ACHN (cell line): ENCODE results near the gene ELF2.
"Not testable (repeated sequence)": the region's sequence is repeated elsewhere in the genome, so short reads cannot be mapped to it uniquely, and the experiment has no call there.

ENCODE experiments used
- DNase-seq: peaks from one replicate; pipeline ENCODE4 v3.0.0-alpha.2; 2015
- in situ Hi-C: cut with HindIII; loops from 2 replicates; pipeline ENCODE4 v1.10.0; 2017; ENCODE audit warnings: low sequenced_read_pairs, low pct_ligation_motif_present, low pct_unique_long_range_greater_than_20kb

Gene ELF2

DNA sequence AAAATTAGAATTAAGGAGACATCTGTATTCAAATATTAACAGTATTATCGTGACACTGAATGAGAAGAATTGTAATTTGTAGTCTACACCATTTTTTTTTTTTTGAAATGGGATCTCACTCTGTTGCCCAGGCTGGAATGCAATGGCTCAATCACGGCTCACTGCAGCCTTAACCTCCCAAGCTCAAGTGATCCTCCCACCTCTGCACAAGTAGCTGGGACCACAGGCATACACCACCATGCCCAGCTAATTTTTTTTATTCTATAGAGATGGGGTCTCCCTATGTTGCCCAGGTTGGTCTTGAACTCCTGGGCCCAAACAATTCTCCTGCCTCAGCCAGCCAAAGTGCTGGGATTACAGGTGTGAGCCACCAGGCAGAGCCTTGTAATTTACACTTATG is 24.8 kb downstream of the ELF2 start:
- in situ Hi-C loops: no loop called here
- DNase-seq: no peak

DNA sequence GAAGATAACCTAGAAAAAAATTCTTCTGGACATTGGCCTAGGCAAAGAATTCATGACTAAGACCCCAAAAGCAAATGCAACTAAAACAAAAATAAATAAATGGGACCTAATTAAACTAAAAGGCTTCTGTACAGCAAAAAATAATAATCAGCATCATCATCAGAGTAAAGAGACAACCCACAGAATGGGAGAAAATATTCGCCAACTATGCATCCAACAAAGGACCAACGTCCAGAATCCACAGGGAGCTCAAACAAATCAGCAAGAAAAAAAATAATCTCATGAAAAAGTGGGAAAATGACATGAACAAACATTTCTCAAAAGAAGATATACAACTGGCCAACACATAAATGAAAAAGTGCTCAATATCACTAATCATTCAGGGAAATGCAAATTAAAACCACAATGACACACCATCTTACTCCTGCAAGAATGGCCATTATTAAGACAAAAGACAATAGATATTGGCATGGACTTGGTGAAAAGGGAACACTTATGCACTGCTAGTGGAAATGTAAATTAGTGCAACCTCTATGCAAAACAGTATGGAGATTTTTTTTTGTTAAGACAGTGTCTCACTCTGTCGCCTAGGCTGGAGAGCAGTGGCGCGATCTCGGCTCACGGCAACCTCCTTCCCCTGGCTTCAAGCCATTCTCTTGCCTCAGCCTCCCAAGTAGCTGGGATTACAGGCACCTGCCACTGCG is 29.9 kb downstream of the ELF2 start:
- no peak for DNase-seq
- in situ Hi-C loops: no loop called here

DNA sequence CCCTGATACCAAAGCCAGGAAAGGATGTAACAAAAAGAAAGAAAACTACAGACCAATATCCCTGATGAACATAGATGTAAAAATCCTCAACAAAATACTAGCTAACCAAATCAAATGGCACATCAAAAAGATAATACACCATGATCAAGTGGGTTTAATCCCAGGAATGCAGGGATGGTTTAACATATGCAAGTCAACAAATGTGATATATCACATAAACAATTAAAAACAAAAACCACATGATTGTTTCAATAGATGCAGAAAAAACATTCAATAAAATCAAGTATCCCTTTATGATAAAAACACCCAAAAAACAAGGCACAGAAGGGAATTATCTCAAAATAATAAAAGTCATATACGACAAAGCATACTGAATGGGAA is 31.5 kb downstream of the ELF2 start:
- no peak for DNase-seq
- in situ Hi-C loops: no loop called here

DNA sequence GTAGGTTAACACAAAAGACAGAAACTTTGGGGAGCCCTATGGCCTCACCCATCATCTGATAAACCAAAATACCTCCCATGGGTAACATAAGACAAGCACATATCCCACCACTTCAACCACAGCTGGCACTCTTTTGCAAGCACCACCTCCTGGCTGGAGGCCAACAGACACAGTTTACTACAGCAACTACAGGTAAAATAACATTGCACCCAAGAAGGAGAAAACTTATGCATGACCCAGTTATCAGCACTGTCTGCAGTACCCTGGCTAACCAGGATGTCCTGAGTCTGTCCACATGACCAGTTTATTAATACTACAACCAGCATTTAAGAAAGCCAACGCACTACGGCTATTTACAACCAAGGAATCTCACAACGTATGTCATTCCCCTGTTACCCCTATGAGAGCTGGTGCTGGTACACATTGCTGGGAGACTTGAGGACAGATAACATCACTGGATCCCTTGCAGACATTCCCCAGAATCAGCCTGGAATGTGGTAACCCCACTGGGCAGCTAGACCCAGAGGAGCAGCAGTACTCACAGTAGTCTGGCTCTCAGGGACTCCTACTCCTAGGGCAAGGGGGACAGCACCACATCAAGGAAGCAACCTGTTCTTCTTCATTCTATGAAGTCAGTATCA is 32.0 kb downstream of the ELF2 start:
- in situ Hi-C loops: no loop called here
- no peak for DNase-seq

DNA sequence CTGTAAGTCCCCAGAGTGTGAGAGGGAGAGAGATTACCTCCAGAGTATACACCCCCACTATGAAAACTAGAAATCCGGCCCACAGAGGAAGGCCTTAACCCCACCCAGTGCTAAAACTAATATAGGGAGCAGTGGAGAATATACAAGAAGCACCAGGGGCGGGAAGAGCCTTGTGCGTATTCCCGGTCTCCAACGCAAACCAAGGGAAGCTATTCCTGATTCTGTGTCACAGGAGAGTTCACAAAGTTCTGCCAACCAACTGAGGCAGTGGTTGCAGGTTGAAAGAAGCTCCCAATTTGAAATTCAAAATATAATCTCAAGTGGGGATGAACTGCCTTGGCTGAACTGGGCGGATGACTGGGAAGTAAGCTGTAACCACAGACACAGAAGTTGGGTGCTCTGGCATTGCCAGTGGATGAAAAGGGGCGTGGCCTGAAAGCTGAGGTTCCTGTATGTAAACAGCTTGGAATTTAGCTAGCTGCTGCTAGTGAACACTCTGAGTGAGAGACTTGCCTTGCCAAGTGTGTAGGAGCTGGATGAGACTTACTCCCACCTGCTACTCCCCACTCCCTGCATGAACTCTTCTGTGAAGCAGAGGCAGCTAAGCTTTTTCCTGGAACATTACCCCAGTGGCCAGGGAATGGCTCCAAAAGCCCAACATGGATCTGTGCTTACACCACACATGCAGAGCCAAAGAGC is 32.7 kb downstream of the ELF2 start:
- in situ Hi-C loops: no loop called here
- no peak for DNase-seq

DNA sequence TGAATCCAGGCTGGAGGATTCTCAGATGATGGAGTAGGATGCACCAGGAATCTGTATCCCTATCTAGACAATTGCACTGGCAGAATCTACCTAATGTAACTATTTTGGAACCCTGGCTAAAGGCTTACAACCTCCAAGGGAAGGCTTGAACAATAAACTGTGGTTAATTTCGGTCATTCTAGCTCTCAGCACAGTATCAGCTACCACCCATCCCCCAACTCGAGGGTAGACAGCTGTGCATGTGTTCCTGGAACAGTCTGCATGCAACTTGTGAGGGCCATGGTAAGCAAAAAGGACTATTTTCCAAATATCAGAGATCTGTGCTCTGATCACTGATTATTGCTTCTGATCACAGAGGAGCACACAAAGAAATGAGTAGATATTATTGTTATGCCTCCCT is 34.0 kb downstream of the ELF2 start:
- in situ Hi-C loops: no loop called here
- no peak for DNase-seq

DNA sequence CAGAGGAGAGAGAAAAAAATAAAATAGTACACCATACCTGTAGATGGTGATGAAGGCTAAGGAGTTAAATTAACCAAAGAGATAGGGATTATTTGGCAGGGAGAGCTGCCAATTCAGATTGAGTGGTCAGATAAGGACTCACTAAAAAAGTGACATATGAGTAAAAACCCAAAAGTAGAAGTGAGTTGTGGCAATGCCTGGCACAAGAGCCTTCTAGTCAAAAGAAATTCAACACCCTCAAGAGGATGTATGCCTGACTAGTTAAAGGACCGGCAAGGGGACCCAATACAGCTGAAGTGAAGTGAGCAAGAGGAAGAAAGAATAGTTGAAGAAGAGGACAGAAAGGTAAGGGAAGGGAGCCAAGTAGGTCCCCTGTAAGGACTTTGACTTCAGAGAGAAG is 34.9 kb downstream of the ELF2 start:
- no peak for DNase-seq
- in situ Hi-C loops: no loop called here

DNA sequence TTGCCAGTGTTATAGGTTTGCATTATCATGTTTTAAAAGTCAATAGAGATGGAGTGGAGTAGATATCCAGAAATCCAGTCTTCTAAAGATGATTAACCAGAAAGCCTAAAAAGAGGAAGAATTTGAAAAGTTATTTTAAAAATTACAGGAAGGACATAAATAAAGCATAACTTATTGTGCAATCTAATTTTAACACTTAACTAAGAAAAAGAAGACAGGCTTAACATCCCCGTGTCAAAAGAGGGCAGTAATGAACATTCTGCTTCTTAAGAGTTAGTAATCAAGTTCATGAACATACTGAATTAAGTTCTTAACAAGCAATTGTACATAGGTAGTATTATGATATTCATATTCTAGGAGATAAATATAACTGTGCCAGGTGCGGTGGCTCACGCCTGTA is 39.3 kb downstream of the ELF2 start:
- in situ Hi-C loops: no loop called here
- no peak for DNase-seq

DNA sequence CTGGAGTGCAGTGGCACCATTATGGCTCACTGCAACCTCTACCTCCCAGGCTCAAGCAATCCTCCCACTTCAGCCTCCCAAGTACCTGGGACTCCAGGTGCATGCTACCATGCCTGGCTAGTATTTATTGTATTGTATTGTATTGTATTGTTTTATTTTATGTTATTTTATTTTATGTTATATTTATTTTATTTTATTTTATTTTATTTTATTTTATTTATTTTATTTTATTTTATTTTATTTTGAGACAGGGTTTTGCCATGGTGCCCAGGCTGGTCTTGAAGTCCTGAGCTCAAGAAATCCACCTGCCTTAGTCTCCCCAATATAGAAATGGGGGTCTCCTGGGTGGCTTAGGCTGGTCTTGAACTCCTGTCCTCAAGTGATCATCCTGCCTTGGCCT is 42.6 kb downstream of the ELF2 start:
- in situ Hi-C loops: no loop called here
- no peak for DNase-seq

DNA sequence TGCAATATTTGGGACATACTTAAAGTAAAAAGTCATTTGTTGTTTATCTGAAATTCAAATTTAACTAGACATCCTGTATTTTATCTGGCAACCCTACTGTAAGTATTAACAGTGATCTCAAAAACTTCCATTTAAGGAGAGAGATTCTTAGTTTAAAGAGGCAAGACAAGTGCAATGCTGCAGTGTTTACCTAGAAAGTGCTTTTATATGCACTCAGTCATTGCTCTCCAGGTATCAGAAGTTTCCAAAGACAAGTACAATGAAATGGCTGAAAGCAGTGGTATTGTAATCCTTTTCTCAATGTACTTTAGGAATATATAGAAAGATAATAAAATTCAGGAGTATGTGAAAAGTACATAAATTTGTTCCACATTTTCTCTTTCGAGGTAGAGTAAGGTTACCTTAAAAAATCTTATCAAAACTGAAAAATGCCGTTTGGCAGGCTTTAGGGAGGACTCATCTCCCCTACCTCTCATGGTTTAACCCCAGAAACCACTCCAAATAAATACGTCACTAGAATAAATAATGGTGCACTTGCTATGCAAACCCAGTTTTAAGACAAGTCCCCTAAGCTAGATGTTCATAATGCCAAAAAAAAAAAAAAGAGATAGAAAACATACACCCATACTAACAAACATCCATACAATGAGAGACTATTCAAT is 45.7 kb downstream of the ELF2 start:
- DNase-seq: no peak
- in situ Hi-C loops: no loop called here

DNA sequence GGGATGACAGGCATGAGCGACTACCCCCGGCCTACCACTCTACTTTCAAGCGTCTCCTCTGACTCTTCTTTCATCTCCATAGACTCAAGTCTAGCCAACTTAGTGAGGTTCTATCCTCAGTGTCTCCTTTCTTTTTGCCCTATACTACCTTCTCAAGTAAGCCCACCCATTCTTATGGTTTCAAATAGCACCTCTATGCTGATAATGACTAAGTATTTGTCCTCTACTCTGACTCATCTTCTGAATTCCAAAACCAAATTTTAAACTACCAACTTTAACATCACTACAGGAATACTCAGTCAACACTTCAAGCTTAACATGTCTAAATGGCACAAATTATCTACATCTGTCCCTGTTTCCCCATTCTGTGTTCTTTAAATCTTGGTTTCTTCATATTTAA is 47.8 kb downstream of the ELF2 start:
- no peak for DNase-seq
- in situ Hi-C loops: no loop called here

DNA sequence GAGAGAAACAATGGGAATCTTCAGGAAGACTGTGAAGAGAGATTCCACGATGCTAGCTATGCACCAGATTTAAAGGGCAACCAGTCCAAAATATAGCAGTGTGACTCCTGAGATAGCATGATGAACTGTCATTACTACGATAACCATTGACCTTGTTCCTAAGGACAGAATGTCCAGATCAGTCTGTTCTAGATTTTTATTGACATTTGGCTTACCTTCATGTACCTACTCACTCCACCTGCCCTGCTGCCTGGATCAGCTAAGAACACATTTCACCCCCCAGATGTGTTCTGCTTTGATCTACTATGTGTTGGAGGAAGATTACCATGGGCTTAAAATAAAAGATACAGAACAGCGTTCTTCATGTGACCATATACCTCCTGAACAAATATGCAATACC is 50.1 kb downstream of the ELF2 start:
- DNase-seq: no peak
- in situ Hi-C loops: no loop called here

DNA sequence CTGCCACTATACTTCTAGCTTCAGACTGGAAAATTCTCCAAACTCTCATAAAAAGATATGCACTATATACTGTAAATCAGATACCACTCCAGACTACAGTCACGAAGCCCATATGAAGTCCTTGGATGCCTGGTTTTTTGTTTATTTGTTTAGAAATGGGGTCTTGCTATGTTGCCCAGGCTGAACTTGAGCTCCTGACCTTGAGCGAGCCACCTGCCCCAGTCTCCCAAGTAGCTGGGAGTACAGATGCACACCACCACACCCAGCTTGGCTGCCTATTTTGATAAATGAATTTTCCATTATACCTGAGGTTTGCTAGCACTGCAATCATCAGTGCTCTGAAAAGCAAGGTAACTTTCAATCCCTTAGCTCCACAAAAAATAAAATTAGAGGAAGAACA is 53.1 kb downstream of the ELF2 start:
- in situ Hi-C loops: no loop called here
- DNase-seq: no peak

DNA sequence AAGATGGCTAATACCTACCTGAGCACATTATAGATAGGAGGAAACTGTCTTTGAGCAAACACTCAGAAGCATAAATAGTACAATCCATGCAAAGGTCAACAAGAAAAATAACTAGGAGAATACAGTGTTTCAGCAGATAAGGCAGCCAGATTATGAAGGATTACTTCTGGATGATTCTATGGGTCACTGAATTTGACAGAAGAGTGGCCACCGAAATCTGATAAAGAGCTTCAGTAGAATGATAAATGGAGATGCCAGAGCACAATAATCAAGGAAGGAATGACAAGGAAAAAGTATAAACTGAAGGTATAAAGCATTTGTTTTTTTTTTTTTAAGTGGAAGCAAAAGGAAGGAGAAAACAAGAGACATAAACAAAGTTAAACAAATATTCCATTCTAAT is 58.7 kb downstream of the ELF2 start:
- in situ Hi-C loops: no loop called here
- DNase-seq: no peak

DNA sequence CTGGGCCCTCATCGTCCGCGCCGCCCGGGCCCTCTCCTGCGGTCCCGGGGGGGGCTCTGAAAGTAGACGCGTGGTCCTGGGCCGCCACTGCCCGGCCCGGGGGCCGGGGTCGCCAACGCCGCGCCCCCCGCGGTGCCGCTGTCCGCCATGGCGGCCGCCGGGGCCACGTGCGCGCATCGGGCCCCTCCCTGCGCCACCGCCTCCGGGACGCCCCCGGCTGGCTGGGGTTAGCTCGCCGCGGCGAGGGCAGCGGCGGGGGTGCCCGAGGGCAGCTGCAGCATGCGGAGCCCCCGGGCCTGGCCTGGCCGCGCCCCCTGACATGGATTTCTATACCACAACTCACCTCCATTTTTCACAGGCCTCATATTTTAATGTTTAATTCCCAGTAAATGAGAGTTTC is 61.8 kb downstream of the ELF2 start:
- no peak for DNase-seq

DNA sequence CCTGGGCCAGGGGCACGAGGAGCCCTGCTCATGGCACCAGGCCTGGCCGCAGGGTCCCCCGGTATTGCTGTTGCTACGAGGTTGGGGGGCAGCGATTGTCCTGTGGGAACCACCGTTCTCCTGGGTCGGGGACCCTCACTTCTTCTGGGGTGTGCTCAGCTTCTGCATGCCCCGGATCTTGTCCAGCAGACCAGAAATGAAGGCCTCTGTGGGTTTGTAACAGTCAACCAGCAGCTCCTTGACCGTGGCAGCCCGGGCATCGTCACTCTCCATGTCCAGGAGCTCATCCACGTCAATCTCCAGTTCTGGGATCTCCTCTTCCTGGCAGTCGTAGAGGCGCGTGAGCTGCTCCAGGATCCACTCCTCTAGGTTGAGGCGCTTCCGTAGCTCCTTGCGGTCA is 62.2 kb downstream of the ELF2 start:
- in situ Hi-C loops: not testable (repeated sequence)

More for the DNA sequence above, 61.8 kb downstream of the ELF2 start:
- in situ Hi-C loops: no loop called here

DNA sequence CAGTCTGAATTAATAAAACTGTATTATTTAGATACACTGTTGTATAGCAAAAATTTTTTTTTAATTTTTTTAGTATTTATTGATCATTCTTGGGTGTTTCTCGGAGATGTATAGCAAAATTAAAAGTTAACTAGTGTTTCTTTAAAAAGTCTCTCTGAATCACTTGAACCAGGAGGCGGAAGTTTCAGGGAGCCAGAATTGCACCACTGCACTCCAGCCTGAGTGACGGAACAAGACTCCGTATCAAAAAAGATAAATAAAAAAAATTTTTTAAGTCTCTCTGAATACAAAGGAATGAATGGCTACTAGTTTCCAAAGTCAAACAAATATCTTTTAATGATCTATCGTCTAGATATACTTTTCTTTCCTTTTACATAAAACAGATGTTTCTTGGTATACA is 64.4 kb downstream of the ELF2 start:
- in situ Hi-C loops: no loop called here

More for the DNA sequence above, 62.2 kb downstream of the ELF2 start:
- DNase-seq: not testable (repeated sequence)

DNA sequence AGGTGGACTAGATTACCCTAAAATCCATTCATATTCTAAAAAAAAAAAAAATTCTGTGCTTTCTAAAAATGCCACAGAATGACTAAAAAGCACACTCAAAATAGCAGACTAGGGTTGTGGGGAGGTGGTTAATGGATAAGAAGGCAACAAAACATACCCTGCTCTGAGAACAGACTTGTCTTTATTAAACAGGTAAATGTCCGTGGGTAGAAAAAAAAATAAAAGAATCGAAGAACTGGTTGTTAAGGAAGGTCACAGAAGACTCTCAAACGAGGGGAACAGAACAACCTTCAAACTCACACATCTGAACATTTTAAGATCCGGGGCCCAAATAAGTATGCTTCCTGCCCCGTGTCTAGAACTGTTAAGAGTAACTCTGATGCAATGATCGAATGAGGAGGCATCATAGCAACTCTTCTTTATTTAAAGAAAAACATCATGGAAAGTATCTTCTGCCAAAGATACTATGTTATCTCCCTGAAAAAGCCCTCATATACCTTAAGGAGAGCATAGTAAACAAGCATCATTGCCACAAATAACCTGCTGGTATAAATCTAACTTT is 68.4 kb downstream of the ELF2 start:
- no peak for DNase-seq
- in situ Hi-C loops: no loop called here

More for the DNA sequence above, 64.4 kb downstream of the ELF2 start:
- DNase-seq: no peak

DNA sequence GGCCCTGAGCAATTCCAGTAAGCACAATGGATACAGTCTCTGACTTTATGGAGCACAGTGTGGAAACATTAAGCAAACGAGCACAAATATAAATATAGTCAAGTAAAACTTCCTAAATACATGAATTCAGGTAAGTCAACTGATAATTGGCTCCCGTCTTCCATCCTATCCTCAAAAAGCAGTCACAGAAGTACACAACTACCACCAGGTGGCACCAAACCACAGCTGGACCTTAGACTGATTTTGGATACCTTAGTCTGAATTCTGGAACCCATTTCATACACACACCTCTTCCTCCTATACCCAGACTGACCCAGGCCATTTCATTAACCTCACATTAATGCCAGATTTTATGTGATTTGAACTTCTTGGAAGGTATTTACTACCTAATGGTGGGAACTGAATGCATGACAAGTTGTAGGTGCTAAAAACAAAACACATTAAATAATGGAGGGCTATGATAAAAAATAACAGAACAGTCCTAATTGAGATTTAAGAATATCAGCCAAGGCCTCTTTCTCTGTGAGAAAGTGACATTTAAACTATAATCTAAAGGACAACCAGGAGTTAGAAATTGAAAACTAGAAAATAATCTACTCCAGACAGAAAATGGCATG is 77.5 kb downstream of the ELF2 start:
- in situ Hi-C loops: no loop called here
- DNase-seq: peak; percentile 77
